Suppressor macrophage treated with lipopolysaccharide for 1 hour (primary cell): ENCODE measurements around the gene LIN7A.
"Not testable (repeated sequence)": the region's sequence is repeated elsewhere in the genome, so short reads cannot be mapped to it uniquely, and the experiment has no call there.

Experiments used
- DNase-seq, 3 donors: peaks; one replicate each; pipeline ENCODE4 v3.0.0-alpha.2; 2020 to 2022

LIN7A gene

GRCh38 chr12:80917651-80918050 lies 20.1 kb downstream of the LIN7A start:
- no peak for DNase-seq

- DNase-seq = no peak
Measured at GRCh38 chr12:80912901-80913770, 24.6 kb downstream of the LIN7A start.

- DNase-seq = no peak
Measured at GRCh38 chr12:80909370-80909769, 28.4 kb downstream of the LIN7A start.

DNA sequence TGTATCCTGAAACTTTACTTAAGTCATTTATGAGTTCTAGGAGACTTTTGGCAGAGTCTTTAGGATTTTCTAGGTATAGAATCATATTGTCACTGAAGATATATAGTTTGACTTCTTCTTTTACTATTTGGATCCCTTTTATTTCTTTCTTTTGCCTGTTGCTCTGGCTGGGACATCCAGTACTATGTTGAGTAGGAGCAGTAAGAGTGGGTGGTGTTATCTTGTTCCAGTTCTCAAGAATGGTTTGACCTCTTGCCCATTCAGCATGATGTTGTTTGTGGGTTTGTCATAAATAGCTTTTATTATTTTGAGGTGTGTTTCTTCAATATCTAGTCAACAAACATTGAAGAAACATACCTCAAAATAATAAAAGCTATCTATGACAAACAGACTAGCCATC lies 35.0 kb downstream of the LIN7A start:
- DNase-seq = no peak

DNA sequence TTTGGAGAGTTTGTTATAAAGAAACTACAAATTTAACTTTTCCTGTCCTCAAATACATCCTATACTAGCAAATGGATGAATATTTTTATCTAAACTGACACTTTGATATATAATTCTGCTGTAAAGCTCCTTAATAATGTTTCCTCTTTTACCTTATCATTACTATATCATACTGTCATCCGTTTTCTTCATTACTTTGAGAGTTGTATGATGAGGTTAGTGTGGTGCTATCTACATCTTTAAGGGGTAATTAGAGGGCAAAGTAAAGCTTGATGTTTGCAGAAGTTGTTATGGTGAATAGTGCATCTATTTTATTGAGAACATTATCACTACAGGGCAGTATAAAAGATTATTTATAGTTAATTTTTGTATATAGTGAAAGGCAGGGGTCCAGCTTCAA lies 36.1 kb downstream of the LIN7A start:
- DNase-seq = no peak

- DNase-seq = no peak
Measured at GRCh38 chr12:80895240-80895639, 42.5 kb downstream of the LIN7A start.

DNA sequence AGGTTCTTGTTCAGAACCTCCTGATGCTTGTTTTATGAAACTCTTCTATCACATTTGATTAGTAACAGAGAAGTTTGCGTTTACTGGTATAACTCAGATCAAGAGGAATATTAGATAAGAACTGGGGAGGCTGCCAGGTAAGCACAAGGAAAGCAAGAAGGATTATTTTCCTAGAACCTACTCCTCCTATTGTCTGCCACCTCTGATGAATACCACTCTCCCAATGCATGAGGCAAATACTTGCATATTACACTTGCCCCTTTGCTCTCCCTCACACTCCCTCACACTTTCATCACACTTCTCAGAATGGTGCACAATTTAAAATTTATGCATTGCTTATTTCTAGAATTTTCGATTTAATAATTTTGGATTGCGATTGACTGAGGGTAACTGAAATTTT lies 43.6 kb downstream of the LIN7A start:
- DNase-seq = no peak

DNA sequence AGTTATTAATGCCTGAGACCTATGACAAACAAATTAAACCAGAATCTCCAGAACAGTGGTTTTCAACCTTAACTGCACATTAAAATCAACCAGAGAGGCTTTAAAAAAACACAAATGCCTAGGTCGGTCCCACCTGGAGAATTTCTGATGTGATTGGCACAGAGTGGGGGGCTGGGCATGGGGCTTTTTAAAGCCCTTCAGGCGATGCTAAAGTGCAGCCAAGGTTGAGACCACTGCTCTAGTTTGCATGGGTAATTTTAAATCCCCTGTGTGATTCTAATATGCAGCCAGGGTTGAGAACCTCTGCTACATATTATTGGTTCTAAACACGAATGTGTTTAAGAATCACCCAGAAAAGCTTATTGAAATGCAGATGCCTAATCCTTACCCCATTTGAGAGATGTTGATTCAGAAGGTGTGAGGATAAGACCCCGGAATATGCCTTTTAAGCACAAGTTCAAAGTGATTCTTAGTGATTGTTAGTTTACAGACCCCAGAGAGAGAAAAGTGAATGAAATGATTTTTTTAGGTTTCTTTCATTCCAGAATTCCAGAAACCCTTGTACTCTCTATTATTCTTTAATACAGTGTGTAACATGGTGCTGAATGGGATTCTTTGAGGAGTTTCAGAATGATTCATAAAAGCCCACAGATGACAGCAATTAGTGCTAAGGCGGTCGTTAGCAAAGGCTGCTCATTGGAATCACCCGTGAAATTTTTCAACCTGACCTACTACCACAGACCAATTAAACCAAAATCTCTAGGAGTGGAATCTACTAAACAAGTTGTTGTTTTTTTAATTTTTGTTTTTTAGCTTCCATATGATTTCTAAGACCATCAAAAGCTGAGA lies 44.9 kb downstream of the LIN7A start:
- DNase-seq = no peak

- DNase-seq = no peak
Measured at GRCh38 chr12:80884651-80885050, 53.1 kb downstream of the LIN7A start.

GRCh38 chr12:80881106-80881505 lies 56.6 kb downstream of the LIN7A start:
- no peak for DNase-seq

GRCh38 chr12:80878452-80878851 lies 59.3 kb downstream of the LIN7A start:
- not testable (repeated sequence) for DNase-seq

DNA sequence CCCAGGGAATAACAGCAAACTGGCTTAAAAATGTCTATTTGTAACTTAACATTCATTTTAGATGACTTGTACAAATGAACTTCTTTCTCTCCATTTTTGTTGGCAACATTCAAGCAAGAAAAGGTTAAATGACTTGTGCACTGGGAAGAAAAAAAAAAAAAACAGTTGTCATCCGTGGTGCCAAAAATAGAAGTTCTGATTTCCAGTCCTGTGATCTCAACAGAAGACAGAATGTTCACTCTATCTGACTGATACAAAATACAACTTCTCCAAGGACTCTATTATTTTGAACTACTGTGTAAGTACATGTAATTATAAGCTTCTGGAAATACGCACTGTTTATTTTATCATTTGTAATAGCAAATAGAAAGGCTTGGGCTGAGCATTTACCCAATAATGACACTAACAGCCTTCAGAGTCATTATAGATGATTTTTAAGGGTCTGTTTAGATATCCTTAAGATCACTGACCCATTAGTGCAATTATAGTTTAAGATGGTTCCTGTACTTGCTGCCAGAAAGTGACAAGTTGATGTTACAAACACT lies 59.9 kb downstream of the LIN7A start:
- DNase-seq = no peak

DNA sequence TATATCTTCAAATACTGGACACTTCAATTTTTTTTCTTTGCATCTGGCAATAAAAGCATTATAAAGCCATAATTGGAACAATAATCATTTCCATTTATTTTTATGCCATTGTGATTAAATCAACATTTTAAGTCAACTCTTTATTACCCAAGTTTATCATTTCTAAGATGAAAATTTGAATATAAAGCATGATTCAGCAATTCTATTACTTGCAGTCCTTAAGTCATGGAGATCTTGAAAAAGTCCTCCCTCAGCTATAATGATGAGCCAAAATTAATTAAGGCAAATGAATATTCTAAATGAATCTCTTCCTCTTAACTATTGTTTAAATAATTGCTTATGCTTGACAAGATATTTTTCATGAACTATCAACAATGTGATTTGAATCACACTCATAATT lies 65.7 kb downstream of the LIN7A start:
- DNase-seq = no peak

DNA sequence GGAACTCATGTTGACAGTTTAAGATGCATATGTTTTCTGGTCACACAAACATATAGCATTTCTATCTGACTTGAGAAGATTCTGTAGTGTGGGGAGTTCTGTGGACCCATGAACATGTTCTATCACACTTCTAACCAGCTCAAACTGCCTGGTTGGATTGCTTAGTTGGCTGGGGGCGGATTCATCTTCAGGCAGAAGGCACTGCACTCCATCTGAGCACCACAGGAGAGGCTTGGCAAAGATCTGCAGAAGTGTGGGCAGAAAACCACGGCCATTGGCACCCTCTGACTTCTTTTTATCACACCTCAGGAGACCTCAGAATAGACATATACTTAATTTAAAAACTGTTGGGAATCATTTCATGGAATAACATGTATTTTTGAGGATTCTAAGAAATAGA lies 68.5 kb downstream of the LIN7A start:
- no peak for DNase-seq

DNA sequence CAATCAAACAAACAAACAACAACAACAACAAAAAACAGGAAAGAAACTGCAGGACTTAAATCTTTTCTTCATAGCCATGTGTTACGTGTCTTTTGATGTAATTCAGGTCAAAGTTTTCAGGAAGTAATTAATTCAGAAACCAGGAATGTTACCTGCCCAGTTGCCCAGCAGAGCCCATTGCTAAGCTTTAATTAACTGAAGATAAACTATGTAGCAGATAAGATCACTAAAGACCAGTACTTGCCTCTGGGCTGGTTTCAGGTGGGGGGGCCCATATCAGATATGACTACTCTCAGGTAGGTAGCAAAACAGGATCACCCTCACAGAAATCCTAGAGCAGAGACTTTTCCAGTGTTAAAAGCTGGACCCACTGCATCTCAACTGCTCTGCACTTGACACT lies 69.2 kb downstream of the LIN7A start:
- no peak for DNase-seq

DNA sequence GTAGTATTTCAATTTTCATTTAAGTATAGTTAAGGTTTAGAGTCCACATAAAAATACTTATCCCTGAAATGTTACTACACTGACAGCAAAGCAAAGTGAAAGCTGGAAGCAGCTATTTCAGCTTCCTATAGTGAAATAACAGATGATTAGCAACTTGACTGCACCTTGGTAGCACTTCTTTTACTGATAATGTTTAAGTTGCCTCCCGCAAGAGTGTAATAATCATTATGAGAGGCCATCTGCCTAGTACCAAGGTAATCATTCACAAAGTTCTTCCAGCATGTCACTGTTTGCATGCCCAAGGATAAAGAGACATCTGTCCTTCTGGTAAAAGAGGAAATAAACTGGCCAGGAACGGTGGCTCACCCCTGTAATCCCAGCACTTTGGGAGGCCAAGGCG lies 69.8 kb downstream of the LIN7A start:
- no peak for DNase-seq

DNA sequence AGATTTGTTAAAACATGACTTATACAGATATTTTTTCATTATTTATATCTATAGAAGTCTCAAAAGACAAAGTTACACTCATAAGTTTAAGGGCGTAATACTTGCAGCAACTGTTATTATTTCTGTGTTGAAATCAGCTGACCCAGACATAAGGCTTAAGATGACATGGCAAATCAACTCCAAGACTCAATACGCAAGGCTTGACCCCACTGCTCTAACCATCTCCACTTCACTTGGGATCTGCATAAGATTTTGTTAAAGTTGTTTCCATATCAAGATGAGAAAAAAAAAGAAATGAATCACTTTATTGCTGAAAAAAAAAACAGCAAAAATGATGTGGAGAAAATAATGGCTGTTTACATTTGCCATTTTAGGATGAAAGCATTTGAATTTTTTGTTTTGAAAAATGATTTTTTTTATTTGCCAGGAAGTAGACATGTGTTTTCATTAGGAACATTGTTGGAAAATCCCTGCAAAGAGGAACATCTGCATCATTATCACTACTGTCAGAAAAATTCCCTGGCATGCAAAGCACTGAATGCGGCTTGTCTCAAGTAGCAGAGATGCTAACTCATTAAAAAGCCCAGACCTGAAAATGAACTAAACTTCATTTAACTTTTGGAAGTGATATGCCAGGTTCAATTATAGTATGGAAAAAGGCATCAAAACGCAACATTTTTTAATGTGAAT lies 73.5 kb downstream of the LIN7A start:
- peak in 2 of 3 donors; percentile 23 to 27 for DNase-seq

DNA sequence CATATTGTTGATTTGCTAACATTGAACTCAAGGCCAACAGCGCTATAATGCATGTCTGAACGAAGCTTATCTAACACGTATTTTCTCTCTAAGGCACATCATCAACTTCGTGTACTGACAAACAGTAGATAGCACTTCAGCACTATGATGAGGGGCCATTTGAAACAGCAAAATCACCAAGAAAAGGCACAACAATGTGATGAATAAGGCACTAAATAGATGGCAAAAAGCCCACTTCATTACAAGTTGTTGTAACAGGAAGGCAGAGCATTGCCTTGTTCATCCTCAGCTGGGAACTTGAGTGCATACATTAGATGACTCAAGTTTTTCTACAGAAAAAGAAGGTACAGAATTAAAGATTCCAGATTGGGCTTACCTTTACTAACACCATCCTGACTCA lies 75.2 kb downstream of the LIN7A start:
- DNase-seq = no peak

DNA sequence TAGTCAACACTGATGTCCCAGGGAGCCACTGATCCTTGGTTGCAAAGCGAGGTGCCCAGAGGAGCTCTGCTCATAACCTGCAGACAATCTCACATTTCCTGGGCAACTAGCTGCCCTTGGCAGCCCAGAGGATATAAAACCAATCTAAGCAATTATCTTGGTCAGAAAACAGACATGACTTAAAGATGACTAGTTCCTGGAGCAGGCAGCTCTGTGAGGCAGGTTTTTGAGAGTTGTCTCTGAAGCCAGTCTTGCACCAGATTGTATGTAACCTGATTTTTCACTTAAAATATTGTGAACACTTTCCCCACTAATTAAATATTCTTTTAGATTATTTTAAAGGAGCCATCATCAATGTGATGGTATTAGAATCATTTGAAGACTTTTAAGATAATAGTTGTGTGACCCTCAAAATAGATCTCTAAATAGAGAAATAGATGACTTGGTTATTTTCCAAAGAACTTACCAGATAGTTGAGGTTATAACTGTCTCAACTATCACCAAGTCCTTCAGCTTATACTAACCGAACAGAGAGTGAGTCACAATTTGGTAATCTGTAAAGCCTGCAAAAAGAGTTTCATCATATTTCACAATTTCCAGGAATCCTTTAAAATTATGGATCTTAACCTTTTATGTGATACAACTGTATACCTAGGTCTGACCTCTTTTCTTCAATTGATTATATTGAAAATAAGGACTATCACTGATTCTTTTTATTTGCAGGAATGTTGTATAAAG lies 75.9 kb downstream of the LIN7A start:
- no peak for DNase-seq

DNA sequence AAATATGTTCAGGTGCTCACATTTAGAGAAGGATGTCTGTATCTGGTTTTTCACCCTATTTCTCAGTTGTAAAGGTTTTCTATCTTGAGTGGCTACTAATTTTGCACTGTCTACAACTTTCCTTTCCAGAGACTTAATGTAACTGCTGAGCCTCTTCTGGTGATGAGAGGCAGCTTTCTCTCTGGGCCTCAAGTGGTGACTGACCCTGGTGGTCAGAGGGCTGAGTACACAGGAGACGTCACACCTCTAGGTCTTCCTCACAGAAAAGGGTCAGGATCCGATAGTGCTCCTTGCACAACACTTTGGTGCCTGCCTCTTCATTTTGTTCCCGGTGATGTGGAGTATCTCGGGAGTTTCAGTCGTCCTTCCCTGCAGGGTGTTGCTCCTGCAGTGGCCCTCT lies 76.8 kb downstream of the LIN7A start:
- DNase-seq = no peak

GRCh38 chr12:80860206-80860605 lies 77.5 kb downstream of the LIN7A start:
- no peak for DNase-seq

DNA sequence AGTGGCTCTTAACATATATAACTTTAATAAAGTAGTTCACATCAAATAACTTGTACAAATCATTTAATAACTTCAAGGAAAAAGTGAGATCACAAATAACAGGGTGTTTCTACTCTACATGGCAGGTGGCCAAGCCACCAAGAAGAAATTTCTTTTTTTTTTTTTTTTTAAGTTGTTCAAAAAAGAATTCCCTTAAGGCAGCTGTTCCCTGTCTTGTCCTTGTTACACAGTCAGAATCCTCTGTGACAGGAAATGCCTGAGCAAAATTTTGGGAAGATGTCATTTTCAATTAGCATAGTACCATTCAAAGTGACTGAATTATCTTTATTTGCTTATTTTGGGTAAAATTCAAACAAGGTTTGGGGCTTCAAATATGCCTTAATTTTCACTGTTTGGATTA lies 79.4 kb downstream of the LIN7A start:
- no peak for DNase-seq

DNA sequence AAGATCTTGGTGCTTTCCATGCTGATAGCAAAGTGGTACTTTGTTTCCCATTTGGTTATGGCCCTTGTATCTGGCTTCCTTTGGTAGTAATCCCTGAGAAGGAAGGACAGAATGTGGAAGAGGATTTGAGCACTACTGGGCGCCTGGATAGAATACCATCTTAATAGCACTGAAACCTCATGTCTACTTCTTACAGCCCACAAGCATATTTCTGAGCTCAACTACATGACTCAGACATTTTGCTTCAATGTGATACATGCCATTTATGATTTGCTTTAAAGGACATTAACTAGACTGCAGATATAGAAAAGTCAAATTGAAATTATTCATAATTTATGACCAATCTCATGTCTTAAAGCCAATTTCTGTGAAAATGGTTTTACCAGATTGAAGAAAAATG lies 80.4 kb downstream of the LIN7A start:
- DNase-seq = no peak
